ENCODE measurements around the gene APH1B. TPM values are rescaled to one million over a fixed set of nuclear protein-coding genes. Genes with fewer than 3 reads are reported as not detected.
A peak's percentile ranks its signal among the peaks of the same experiment; 100 is the strongest.

APH1B gene
- total RNA-seq, 6 experiments from 2014 or later = 23.7 to 38.7 (median 33.6) TPM

DNA sequence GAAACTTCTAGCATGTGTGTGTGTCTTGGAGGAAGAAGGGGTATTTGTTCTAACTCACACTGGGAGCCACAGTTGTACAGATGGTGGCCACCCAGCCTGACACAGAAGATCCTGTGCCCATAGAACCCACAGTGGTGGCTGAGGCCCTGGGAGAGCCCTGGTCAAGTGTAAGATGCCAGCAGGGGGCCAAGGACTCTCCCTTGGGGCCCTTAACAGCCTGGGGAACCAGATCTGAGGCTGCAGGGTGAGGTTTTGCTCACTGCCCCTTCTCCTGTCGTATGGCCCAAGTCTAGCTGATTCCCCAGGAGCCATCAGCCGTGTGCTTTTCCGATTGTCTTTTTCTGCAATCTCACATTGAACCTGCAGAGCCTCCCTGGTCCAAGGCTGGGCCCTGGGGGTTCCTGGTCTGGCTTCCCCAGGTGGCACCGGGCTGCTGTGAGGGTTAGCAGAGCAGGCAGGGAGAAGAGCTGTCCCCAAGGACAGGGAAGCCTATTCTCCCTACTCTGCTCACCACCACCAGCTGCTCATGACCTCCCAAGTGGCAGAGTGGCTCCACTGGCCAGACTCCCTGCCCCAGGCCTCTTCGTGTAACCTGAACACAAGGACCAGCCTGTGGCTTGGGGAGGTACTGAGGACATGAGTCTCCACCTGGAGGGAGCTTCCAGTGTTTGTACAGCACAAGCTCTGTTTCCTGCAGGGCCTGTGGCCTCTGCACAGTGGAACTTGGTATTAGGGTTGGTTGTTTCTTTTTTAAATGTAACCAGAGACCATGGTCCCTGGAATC, 52.4 kb downstream of the APH1B start:
- peaks cover 32% of the 10 kb centered on the region for H3K4me1 Mint-ChIP-seq (ENCODE audit: low read depth)

DNA sequence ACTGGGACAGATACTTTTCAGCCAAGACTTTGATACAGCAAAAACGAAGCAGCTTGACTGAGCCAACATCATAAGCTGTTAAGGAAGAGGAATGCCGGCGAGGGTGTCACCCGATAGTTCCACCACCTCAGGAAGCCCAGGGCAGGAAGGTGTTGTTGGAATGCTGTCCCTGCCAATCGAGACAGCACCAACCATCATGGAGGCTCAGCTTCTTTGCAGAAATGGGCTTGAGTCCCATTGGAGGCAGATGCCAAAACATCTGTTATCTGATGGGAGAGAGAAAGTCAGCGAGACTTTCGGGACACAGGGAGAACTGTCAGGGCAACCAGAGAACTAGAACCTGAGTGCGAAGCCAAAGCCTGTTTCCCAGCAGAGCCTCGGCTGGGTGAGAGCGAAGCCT, 53.5 kb downstream of the APH1B start:
- H3K9me3 Mint-ChIP-seq = no peaks in the 10 kb centered on the region
- H3K27ac Mint-ChIP-seq = no peak overlapping the region
- H3K36me3 Mint-ChIP-seq (ENCODE audit: low read depth) = peaks cover 6% of the 10 kb centered on the region; the same call in 1 of the 2 replicates

More for the DNA sequence above, 52.4 kb downstream of the APH1B start:
- H3K36me3 Mint-ChIP-seq (ENCODE audit: low read depth) = peaks cover 6% of the 10 kb centered on the region; the same call in 1 of the 2 replicates
- no peak overlapping the region for H3K27ac Mint-ChIP-seq
- no peak for DNase-seq
- peaks cover 1% of the 10 kb centered on the region for H3K27me3 Mint-ChIP-seq (ENCODE audit: insufficient read depth)
- H3K4me3 Mint-ChIP-seq = no peak overlapping the region
- TF ChIP-seq, protein P1, sequence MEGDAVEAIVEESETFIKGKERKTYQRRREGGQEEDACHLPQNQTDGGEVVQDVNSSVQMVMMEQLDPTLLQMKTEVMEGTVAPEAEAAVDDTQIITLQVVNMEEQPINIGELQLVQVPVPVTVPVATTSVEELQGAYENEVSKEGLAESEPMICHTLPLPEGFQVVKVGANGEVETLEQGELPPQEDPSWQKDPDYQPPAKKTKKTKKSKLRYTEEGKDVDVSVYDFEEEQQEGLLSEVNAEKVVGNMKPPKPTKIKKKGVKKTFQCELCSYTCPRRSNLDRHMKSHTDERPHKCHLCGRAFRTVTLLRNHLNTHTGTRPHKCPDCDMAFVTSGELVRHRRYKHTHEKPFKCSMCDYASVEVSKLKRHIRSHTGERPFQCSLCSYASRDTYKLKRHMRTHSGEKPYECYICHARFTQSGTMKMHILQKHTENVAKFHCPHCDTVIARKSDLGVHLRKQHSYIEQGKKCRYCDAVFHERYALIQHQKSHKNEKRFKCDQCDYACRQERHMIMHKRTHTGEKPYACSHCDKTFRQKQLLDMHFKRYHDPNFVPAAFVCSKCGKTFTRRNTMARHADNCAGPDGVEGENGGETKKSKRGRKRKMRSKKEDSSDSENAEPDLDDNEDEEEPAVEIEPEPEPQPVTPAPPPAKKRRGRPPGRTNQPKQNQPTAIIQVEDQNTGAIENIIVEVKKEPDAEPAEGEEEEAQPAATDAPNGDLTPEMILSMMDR (IDR thresholded peaks at IDR 0.05) = no peak
- H3K9me3 Mint-ChIP-seq = no peaks in the 10 kb centered on the region

DNA sequence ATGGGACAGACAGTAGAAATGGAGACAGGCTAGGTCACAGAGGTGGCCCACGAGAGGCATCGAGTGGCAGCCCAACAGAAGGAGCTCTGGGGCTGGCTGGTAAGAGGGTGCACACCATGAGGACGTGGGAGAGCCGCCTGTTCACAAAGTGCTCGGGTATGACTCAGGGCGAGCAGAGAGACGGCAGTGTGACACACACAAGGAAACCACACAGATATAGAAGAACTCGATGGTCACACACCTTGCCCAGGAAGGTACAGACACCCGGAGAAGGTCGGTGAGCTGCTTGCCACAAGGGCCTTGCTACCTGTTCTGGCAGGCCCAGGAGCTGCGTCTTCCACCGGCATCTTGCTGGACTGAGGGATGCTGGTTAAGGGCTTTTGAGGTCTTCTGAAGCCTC, 54.1 kb downstream of the APH1B start:
- Mint-ChIP-seq H3K27ac (no peak overlapping the region), H3K36me3 (ENCODE audit: low read depth) (peaks cover 6% of the 10 kb centered on the region; the same call in 1 of the 2 replicates), H3K27me3 (ENCODE audit: insufficient read depth) (peaks cover 1% of the 10 kb centered on the region), H3K4me3 (no peak overlapping the region), H3K4me1 (ENCODE audit: low read depth) (peaks cover 32% of the 10 kb centered on the region), H3K9me3 (no peaks in the 10 kb centered on the region)
- no peak for DNase-seq
- TF ChIP-seq, protein P1 (IDR thresholded peaks at IDR 0.05) = no peak

More for the DNA sequence above, 53.5 kb downstream of the APH1B start:
- no peak overlapping the region for H3K4me3 Mint-ChIP-seq
- no peak for DNase-seq
- peaks cover 1% of the 10 kb centered on the region for H3K27me3 Mint-ChIP-seq (ENCODE audit: insufficient read depth)
- H3K4me1 Mint-ChIP-seq (ENCODE audit: low read depth) = peaks cover 32% of the 10 kb centered on the region
- TF ChIP-seq, protein P1 (IDR thresholded peaks at IDR 0.05) = no peak

DNA sequence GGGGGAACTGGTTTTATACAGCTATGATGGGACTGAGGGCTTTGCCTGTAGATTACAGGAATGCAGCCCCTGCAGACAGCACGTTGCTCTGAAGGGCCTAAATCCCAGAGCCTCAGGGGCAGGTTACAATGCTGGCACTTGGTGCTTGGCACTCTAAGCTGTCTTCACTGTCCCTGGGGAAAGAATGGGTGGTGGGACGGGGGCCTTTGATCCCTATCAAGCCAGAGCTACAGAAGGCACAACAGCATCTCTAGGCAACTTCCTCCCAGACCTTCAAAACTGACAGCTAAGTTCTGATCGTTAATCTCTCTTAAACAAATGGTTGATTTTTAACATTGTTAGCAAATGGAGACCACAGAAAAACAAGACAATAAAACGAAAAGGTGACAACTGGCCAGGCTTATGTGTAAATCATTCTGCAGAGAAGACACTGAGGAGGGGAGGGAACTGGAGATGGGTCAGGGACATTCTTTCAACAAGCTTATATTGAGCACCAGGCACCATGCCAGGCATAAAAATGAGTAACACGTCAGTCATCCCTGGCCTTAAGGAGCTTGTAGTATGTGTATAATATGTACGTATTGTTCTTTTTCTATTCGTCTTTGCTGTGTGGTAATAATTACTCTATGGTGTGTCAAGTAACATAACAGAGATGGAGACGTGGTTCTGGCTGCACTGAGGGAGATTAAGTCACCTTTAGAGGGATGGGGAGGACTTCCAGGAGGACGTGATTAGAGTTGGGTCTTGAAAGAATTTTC, 55.1 kb downstream of the APH1B start:
- H3K4me3 Mint-ChIP-seq = peak overlapping the region; percentile 20
- H3K9me3 Mint-ChIP-seq = no peaks in the 10 kb centered on the region
- TF ChIP-seq, protein P1 (IDR thresholded peaks at IDR 0.05) = no peak
- DNase-seq = peak; percentile 84
- peaks cover 39% of the 10 kb centered on the region for H3K4me1 Mint-ChIP-seq (ENCODE audit: low read depth)
- peak overlapping the region; percentile 53 for H3K27ac Mint-ChIP-seq
- H3K36me3 Mint-ChIP-seq (ENCODE audit: low read depth) = peaks cover 11% of the 10 kb centered on the region
- peaks cover 1% of the 10 kb centered on the region for H3K27me3 Mint-ChIP-seq (ENCODE audit: insufficient read depth)

DNA sequence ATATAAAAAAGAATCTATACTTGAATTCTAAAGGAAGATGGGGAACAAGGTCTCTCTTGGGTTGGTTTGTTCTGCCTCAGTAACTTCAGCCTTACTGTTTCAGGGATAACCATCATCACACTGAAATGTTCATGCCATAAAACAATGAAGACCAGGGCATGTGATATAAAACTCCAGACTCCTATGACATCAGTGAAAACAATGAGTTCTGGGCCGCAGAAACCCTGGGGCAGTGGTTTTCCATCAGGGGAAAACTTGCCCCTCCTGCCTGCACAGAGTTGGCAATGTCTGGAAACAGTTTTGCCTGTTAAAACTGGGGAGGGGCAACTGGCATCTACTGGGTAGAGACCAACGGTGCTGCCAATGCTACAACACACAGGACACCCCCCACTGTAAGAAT, 57.4 kb downstream of the APH1B start:
- no peak for DNase-seq
- no peak overlapping the region for H3K27ac Mint-ChIP-seq
- no peak overlapping the region for H3K4me3 Mint-ChIP-seq
- TF ChIP-seq, protein P1 (IDR thresholded peaks at IDR 0.05) = no peak
- H3K4me1 Mint-ChIP-seq (ENCODE audit: low read depth) = peaks cover 59% of the 10 kb centered on the region
- no peaks in the 10 kb centered on the region; the same call in 1 of the 2 replicates for H3K27me3 Mint-ChIP-seq (ENCODE audit: insufficient read depth)
- peaks cover 7% of the 10 kb centered on the region; the same call in 1 of the 2 replicates for H3K36me3 Mint-ChIP-seq (ENCODE audit: low read depth)
- H3K9me3 Mint-ChIP-seq = no peaks in the 10 kb centered on the region
